ENCODE data around the gene KLF3. TPM values are rescaled to one million over a fixed set of nuclear protein-coding genes. Genes with fewer than 3 reads are reported as not detected.

The KLF3 gene
- total RNA-seq, 1 experiment from 2014 or later, result 16.8 TPM

DNA sequence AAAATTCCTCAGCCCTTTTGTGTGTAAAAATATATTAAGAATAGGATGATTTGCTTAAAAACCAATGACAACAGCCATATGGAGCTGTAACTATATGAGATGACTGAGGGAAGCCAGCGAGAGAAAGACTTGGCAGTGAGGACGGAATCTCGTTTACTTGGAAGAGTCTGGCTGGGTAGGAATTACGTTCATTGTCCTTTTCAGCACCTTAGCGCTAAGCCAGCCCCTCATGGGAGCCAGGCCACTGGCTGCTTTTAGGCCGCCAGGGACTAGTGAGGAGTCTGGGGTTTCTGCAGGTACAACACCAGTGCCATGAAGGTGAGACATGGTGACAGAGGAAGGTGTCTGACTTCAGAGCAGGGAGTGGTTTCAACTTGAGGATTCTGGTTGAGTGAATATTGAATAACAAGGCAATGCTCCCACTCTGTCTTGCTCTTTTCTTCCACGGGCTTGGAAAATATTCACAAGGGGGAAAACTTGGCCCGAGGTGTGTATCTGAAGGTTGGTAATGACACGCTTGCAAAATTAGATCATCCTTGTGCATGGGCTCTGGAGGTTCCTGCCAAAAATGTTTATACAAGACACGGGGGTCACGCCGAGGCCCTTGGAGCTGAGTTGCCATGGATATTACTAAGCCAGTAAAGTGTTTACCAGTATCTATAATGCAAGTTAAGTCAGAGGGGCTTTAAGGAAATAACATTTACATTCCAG is 17.4 kb downstream of the KLF3 start (continued):
- TF ChIP-seq, protein P1, sequence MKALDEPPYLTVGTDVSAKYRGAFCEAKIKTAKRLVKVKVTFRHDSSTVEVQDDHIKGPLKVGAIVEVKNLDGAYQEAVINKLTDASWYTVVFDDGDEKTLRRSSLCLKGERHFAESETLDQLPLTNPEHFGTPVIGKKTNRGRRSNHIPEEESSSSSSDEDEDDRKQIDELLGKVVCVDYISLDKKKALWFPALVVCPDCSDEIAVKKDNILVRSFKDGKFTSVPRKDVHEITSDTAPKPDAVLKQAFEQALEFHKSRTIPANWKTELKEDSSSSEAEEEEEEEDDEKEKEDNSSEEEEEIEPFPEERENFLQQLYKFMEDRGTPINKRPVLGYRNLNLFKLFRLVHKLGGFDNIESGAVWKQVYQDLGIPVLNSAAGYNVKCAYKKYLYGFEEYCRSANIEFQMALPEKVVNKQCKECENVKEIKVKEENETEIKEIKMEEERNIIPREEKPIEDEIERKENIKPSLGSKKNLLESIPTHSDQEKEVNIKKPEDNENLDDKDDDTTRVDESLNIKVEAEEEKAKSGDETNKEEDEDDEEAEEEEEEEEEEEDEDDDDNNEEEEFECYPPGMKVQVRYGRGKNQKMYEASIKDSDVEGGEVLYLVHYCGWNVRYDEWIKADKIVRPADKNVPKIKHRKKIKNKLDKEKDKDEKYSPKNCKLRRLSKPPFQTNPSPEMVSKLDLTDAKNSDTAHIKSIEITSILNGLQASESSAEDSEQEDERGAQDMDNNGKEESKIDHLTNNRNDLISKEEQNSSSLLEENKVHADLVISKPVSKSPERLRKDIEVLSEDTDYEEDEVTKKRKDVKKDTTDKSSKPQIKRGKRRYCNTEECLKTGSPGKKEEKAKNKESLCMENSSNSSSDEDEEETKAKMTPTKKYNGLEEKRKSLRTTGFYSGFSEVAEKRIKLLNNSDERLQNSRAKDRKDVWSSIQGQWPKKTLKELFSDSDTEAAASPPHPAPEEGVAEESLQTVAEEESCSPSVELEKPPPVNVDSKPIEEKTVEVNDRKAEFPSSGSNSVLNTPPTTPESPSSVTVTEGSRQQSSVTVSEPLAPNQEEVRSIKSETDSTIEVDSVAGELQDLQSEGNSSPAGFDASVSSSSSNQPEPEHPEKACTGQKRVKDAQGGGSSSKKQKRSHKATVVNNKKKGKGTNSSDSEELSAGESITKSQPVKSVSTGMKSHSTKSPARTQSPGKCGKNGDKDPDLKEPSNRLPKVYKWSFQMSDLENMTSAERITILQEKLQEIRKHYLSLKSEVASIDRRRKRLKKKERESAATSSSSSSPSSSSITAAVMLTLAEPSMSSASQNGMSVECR (CRISPR knock-in tag; IDR thresholded peaks at IDR 0.05; ENCODE audit: borderline replicate concordance), result no peak
- TF ChIP-seq, protein P2, sequence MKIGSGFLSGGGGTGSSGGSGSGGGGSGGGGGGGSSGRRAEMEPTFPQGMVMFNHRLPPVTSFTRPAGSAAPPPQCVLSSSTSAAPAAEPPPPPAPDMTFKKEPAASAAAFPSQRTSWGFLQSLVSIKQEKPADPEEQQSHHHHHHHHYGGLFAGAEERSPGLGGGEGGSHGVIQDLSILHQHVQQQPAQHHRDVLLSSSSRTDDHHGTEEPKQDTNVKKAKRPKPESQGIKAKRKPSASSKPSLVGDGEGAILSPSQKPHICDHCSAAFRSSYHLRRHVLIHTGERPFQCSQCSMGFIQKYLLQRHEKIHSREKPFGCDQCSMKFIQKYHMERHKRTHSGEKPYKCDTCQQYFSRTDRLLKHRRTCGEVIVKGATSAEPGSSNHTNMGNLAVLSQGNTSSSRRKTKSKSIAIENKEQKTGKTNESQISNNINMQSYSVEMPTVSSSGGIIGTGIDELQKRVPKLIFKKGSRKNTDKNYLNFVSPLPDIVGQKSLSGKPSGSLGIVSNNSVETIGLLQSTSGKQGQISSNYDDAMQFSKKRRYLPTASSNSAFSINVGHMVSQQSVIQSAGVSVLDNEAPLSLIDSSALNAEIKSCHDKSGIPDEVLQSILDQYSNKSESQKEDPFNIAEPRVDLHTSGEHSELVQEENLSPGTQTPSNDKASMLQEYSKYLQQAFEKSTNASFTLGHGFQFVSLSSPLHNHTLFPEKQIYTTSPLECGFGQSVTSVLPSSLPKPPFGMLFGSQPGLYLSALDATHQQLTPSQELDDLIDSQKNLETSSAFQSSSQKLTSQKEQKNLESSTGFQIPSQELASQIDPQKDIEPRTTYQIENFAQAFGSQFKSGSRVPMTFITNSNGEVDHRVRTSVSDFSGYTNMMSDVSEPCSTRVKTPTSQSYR (CRISPR knock-in tag; IDR thresholded peaks at IDR 0.05), result no peak
- no peak for TF ChIP-seq HMGA2 (CRISPR knock-in tag; IDR thresholded peaks at IDR 0.05)
- no peak for TF ChIP-seq GABPB1 (CRISPR knock-in tag; IDR thresholded peaks at IDR 0.05)
- TF ChIP-seq CREB1 (CRISPR knock-in tag; IDR thresholded peaks at IDR 0.05), result no peak
- TF ChIP-seq, protein P3, sequence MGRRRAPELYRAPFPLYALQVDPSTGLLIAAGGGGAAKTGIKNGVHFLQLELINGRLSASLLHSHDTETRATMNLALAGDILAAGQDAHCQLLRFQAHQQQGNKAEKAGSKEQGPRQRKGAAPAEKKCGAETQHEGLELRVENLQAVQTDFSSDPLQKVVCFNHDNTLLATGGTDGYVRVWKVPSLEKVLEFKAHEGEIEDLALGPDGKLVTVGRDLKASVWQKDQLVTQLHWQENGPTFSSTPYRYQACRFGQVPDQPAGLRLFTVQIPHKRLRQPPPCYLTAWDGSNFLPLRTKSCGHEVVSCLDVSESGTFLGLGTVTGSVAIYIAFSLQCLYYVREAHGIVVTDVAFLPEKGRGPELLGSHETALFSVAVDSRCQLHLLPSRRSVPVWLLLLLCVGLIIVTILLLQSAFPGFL (CRISPR knock-in tag; IDR thresholded peaks at IDR 0.05; ENCODE audit: borderline replicate concordance), result no peak

DNA sequence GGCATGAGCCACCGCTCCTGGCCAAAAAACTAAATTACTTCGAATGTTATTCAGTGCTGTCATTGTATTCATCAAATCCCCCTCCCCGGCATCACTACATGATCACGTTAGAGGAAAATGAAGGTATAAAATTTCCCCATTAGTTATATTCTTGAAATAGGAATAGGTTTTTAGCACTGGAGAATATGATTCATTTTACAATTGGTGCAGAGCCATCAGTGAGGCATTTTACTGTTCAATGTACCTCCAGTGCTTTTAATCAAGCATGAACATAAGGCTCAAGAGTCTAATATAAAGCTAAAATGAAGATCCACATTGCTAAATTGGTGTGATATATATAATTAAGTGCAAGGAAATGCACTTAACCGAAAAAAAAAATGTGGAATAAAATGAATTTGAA is 18.3 kb downstream of the KLF3 start:
- ChIA-PET CTCF (no interaction called here), POLR2A (interaction anchor here (0.7 kb wide), 1 partner anchor 364 kb away, joined by 3 read pairs; no protein-coding TSS in a partner anchor)
- Mint-ChIP-seq H3K4me1 (peaks cover 20% of the 10 kb centered on the region), H3K27ac (no peak overlapping the region), H3K27me3 (ENCODE audit: low read depth) (no peaks in the 10 kb centered on the region), H3K4me3 (no peak overlapping the region), H3K9me3 (peaks cover 8% of the 10 kb centered on the region), H3K36me3 (peaks cover 28% of the 10 kb centered on the region)
- no peak for ATAC-seq
- no peak for DNase-seq (ENCODE audit: low spot score)
- TF ChIP-seq ZBTB21 (CRISPR knock-in tag; IDR thresholded peaks at IDR 0.05; ENCODE audit: borderline replicate concordance), result no peak

DNA sequence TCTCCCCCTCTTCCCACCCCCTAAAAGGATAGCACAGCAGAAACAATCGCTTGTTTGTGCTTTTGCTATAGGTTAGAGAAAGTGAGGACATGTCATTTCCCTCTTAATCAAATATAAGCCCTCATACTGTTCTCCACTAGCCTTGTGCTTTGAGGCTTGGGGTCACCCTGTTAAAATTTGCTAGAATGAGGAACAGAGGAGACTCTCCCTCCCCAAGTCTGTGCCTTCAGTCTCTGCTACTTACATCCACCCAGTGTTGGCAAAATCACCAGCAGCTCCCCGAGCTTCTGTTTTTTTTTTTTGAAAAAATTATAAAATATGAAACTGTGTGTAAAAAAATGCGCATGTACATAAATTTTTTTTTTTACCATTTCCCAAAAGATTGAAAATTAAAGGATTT is 19.3 kb downstream of the KLF3 start:
- POLR2A ChIA-PET, result interaction anchor here (0.7 kb wide), 1 partner anchor 365 kb away, joined by 3 read pairs; no protein-coding TSS in a partner anchor
- no peak for DNase-seq (ENCODE audit: low spot score)
- Mint-ChIP-seq H3K27ac (no peak overlapping the region), H3K9me3 (peaks cover 8% of the 10 kb centered on the region), H3K36me3 (peaks cover 29% of the 10 kb centered on the region), H3K4me3 (no peak overlapping the region), H3K4me1 (peaks cover 18% of the 10 kb centered on the region), H3K27me3 (ENCODE audit: low read depth) (no peaks in the 10 kb centered on the region)
- CTCF ChIA-PET, result no interaction called here
- no peak for ATAC-seq
- TF ChIP-seq, protein P4, sequence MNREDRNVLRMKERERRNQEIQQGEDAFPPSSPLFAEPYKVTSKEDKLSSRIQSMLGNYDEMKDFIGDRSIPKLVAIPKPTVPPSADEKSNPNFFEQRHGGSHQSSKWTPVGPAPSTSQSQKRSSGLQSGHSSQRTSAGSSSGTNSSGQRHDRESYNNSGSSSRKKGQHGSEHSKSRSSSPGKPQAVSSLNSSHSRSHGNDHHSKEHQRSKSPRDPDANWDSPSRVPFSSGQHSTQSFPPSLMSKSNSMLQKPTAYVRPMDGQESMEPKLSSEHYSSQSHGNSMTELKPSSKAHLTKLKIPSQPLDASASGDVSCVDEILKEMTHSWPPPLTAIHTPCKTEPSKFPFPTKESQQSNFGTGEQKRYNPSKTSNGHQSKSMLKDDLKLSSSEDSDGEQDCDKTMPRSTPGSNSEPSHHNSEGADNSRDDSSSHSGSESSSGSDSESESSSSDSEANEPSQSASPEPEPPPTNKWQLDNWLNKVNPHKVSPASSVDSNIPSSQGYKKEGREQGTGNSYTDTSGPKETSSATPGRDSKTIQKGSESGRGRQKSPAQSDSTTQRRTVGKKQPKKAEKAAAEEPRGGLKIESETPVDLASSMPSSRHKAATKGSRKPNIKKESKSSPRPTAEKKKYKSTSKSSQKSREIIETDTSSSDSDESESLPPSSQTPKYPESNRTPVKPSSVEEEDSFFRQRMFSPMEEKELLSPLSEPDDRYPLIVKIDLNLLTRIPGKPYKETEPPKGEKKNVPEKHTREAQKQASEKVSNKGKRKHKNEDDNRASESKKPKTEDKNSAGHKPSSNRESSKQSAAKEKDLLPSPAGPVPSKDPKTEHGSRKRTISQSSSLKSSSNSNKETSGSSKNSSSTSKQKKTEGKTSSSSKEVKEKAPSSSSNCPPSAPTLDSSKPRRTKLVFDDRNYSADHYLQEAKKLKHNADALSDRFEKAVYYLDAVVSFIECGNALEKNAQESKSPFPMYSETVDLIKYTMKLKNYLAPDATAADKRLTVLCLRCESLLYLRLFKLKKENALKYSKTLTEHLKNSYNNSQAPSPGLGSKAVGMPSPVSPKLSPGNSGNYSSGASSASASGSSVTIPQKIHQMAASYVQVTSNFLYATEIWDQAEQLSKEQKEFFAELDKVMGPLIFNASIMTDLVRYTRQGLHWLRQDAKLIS (CRISPR knock-in tag; IDR thresholded peaks at IDR 0.05; ENCODE audit: borderline replicate concordance), result no peak
- no peak for TF ChIP-seq ZNF317 (CRISPR knock-in tag; IDR thresholded peaks at IDR 0.05; ENCODE audit: borderline replicate concordance, low read depth)
- TF ChIP-seq, protein P5, sequence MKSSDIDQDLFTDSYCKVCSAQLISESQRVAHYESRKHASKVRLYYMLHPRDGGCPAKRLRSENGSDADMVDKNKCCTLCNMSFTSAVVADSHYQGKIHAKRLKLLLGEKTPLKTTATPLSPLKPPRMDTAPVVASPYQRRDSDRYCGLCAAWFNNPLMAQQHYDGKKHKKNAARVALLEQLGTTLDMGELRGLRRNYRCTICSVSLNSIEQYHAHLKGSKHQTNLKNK (CRISPR knock-in tag; IDR thresholded peaks at IDR 0.05), result no peak
- TF ChIP-seq NR2C2 (CRISPR knock-in tag; IDR thresholded peaks at IDR 0.05), result no peak
- TF ChIP-seq KAT7 (CRISPR knock-in tag; IDR thresholded peaks at IDR 0.05; ENCODE audit: borderline replicate concordance), result no peak
- TF ChIP-seq, protein P6, sequence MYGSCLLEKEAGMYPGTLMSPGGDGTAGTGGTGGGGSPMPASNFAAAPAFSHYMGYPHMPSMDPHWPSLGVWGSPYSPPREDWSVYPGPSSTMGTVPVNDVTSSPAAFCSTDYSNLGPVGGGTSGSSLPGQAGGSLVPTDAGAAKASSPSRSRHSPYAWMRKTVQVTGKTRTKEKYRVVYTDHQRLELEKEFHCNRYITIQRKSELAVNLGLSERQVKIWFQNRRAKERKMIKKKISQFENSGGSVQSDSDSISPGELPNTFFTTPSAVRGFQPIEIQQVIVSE (CRISPR knock-in tag; IDR thresholded peaks at IDR 0.05; ENCODE audit: borderline replicate concordance), result no peak
- TF ChIP-seq, protein P7, sequence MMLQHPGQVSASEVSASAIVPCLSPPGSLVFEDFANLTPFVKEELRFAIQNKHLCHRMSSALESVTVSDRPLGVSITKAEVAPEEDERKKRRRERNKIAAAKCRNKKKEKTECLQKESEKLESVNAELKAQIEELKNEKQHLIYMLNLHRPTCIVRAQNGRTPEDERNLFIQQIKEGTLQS (CRISPR knock-in tag; conservative IDR thresholded peaks at IDR 0.05), result no peak

All from WTC11 (cell line).